Right cardiac atrium (tissue), 5 donors: ENCODE results near the gene ACAP1. TPM values are rescaled to one million over a fixed set of nuclear protein-coding genes. Genes with fewer than 3 reads are reported as not detected.

ENCODE experiments used
- ATAC-seq, 2 donors: fragments of 200-7000 bp; cut with Tn5 transposase; one replicate each; pipeline versions ENCODE4 v1.8.0 to v1.9.1; 2020; ENCODE audit warnings: moderate library complexity in 2 of 2, mild to moderate bottlenecking in 1 of 2
- DNase-seq, 3 donors: peaks; one replicate each; pipeline ENCODE4 v3.0.0-alpha.2; 2020
- H3K27ac ChIP-seq: one replicate; pipeline ENCODE4 v1.5.1; 2013; ENCODE audit warnings: mild to moderate bottlenecking, low read length, control low read depth, moderate library complexity
- H3K27me3 ChIP-seq: one replicate; pipeline ENCODE4 v1.6.1; 2013; ENCODE audit not compliant: control insufficient read depth, insufficient read depth
- H3K4me1 ChIP-seq: one replicate; pipeline ENCODE4 v1.6.1; 2013; ENCODE audit warnings: low read length; ENCODE audit not compliant: control insufficient read depth, insufficient read depth
- H3K4me3 ChIP-seq: one replicate; pipeline ENCODE4 v1.5.1; 2013; ENCODE audit warnings: low read length, control low read depth
- H3K9me3 ChIP-seq: one replicate; pipeline ENCODE4 v1.6.1; 2013; ENCODE audit warnings: low read length; ENCODE audit not compliant: control insufficient read depth
- WGBS: extraction: QIAGEN DNeasy Blood & Tissue Kit; methylation state at CpG from one replicate; pipeline ENCODE4 v1.1.7; 2013; 5-methylcytosine and 5-hydroxymethylcytosine counted together
- intact Hi-C, 4 donors: fragments of 100-400 bp; cut with DNase I; formaldehyde crosslinking; loops; one replicate each; pipeline versions ENCODE4 v1.11.0 to v1.14.0; 2022 to 2023
- polyA plus RNA-seq: library from polyadenylated mRNA; stranded (reverse); fragments of 200-250 nt; gene quantifications from one replicate; pipeline ENCODE4 v1.2.3, GENCODE V29; 2013
- total RNA-seq, 4 donors: library from RNA; stranded (reverse); fragmentation: NEBNext Ultra II Directional; extraction: Animal tissue kit (Norgen Biotek cat#: 25700); gene quantifications; one replicate each; pipeline ENCODE4 v1.2.1, GENCODE V29; 2021
- donor health status: healthy with polysubstance abuse.
- donor health status: DM: no; HTN: yes; CAD: no.
- donor health status: DM: no; HTN: no; CAD: no.
- donor health status: DM: no; HTN: yes; CAD: no; lungs with severe emphysema.
- donor health status: DM: yes; HTN: yes; CAD: no.

ACAP1 gene
- total and polyA plus RNA-seq, 5 donors: 8.8 to 26.4 (median 19.1) TPM

GRCh38 chr17:7389924-7390910 lies 53.9 kb downstream of the ACAP1 start:
- intact Hi-C loops: loop anchor here in 1 of 4 donors (5.0 kb wide), 1 partner anchor 97 kb away; no protein-coding TSS in a partner anchor

GRCh38 chr17:7391307-7391706 lies 55.0 kb downstream of the ACAP1 start:
- 50% methylated on average over 2 of the region's 2 CpGs for WGBS
- Histone ChIP-seq H3K4me1 (no peaks in the 10 kb centered on the region), H3K9me3 (no peaks in the 10 kb centered on the region), H3K27me3 (no peaks in the 10 kb centered on the region), H3K27ac (no peak overlapping the region), H3K4me3 (no peak overlapping the region)
- DNase-seq (peak in 1 of 3 donors; percentile 6), ATAC-seq (no peak)
- intact Hi-C loops: loop anchor here in 1 of 4 donors (5.0 kb wide), 1 partner anchor 96 kb away; no protein-coding TSS in a partner anchor

More at GRCh38 chr17:7389924-7390910, 53.9 kb downstream of the ACAP1 start:
- WGBS: 85% methylated on average over 19 of the region's 19 CpGs
- no peaks in the 10 kb centered on the region for H3K9me3 ChIP-seq
- H3K27me3 ChIP-seq: no peaks in the 10 kb centered on the region
- no peak overlapping the region for H3K4me3 ChIP-seq
- H3K27ac ChIP-seq: no peak overlapping the region
- DNase-seq (peak in 1 of 3 donors; percentile 44), ATAC-seq (no peak)
- H3K4me1 ChIP-seq: no peaks in the 10 kb centered on the region

DNA sequence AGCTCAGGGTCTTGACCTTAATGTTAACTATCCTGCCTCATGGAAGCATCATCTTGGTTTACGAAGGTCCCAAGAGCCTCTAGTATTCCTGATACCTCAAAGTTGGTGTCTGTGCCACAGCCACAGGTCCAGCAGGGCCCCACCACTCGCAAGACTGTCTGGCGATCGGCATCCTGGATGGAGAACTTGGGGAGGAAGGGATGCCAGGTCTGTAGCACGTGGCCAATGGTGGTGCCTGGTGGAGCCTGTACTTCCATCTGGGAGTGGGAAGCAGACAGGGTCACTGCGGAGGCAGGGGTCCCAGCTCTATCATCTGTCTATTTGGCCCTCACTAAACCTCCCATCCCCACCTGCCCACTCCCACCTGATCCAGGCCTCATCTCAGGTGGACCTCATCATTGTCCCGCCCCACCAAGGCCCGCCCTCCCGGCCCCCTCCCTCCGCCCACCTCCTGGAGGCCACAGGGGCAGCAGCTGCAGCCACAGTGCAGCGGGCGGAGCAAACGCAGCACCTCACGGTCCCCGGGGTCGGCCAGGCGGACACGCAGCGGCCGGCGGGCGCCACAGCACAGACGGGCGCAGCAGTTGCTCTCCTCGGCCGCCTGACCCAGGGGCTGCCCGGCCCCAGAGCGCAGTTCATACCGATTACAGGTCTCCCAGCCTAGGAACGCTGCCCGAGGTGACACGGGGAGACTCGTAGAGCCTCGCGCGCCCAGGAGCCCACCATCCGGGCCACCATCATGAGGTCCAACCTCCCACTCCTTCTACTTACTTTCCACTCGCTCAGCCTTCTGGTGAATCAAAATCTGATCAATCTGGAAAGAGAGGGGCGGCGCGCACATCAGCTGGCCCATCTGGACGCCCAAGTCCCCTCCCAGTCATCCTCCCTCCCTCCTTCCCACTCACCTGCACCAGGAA lies 56.6 kb downstream of the ACAP1 start:
- Histone ChIP-seq H3K4me3 (peak overlapping the region; percentile 92), H3K4me1 (no peaks in the 10 kb centered on the region), H3K27ac (no peak overlapping the region), H3K9me3 (no peaks in the 10 kb centered on the region), H3K27me3 (no peaks in the 10 kb centered on the region)
- WGBS: 74% methylated on average over 42 of the region's 42 CpGs
- DNase-seq (peak in 1 of 3 donors; percentile 52), ATAC-seq (no peak)
- intact Hi-C loops: loop anchor here in 1 of 4 donors (5.0 kb wide), 1 partner anchor 94 kb away; no protein-coding TSS in a partner anchor

GRCh38 chr17:7393613-7394451 lies 57.5 kb downstream of the ACAP1 start:
- ATAC-seq (peak; percentile 7 to 44), DNase-seq (peak in 1 of 3 donors; percentile 62)
- intact Hi-C loops: loop anchor here in 1 of 4 donors (5.0 kb wide), 1 partner anchor 93 kb away; no protein-coding TSS in a partner anchor
- 6% methylated on average over 48 of the region's 48 CpGs for WGBS
- peak overlapping the region; percentile 92 for H3K4me3 ChIP-seq
- H3K4me1 ChIP-seq: no peaks in the 10 kb centered on the region
- no peaks in the 10 kb centered on the region for H3K27me3 ChIP-seq
- no peaks in the 10 kb centered on the region for H3K9me3 ChIP-seq
- H3K27ac ChIP-seq: peak overlapping the region; percentile 75

DNA sequence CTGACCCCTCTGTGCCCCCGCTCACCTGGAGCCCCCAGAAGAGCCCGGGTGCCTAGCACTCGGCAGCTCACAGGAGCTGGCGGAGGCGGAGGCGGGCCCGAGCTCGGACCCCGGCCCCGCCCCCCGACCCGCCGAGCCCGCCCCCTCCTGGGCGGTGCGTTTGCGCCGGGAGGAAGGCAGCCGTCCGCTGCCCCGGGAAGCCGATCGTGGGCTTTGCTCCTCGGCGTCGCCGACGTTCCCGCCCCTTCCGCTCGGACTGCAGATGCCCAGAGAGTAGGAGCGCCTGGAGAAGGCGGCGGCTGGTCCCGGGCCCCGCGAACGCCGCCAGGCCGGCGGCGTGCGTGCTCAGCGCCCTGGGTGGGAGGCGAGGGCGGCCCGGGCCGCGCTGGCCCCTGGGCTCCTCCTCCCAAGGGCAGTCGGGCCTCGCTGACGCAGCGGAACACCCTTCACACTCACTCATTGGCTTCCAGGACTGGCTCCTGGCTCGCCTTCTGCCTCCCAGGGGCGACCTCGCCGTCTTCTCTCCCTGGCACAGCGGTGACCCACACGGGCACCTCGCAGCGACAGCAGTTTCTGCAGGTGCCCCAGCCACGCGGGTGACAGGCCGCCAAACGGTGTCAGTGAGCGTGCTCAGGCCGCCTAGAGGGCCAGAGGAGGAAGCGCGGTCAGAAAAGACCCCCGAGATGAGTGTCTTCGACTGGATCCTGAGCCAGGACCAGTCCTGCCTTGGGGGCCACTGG lies 58.3 kb downstream of the ACAP1 start, which contains the start of gene PLSCR3:
Gene PLSCR3, minus strand, starts transcription at position 74 of the 740 bp plus-strand sequence. CDS start 415 bp downstream, outside the sequence.
- Histone ChIP-seq H3K4me1 (no peaks in the 10 kb centered on the region), H3K27me3 (no peaks in the 10 kb centered on the region), H3K27ac (peak within 1 kb of the TSS; percentile 98), H3K4me3 (peak within 1 kb of the TSS; percentile 92), H3K9me3 (no peaks in the 10 kb centered on the region)
- whole genome bisulfite sequencing: under 1% methylated on average over 71 of the region's 71 CpGs
- intact Hi-C loops: loop anchor here in 1 of 4 donors (5.0 kb wide), 1 partner anchor 93 kb away; no protein-coding TSS in a partner anchor
- DNase-seq (peak; percentile 91 to 97 (median 96)), ATAC-seq (peak; percentile 93 to 95)

- Histone ChIP-seq H3K27me3 (no peaks in the 10 kb centered on the region), H3K4me3 (no peak overlapping the region), H3K9me3 (no peaks in the 10 kb centered on the region), H3K27ac (no peak overlapping the region), H3K4me1 (no peaks in the 10 kb centered on the region)
- intact Hi-C loops: no loop called here
- 91% methylated on average over 4 of the region's 4 CpGs for WGBS
- DNase-seq: peak in 1 of 3 donors; percentile 3
- no peak for ATAC-seq
These were observed 59.8 kb downstream of the ACAP1 start for GRCh38 chr17:7396147-7396546.

DNA sequence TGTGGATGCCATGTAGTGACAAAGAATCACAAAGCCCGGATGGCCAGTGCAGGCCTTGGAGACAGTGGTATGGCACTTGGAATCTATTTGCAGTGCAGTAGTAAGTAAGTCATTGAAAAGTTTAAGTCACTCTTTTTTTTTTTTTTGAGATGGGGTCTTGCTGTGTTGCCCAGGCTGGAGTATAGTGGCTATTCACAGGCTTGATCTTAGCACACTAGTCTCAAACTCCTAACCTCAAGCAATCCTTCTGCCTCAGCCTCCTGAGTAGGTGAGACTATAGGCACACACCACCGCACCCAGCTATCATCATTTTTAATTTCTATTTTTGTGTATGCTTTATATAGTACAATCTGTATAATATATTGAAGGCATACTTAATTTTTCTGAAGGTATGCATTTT lies 62.3 kb downstream of the ACAP1 start:
- Histone ChIP-seq H3K9me3 (no peaks in the 10 kb centered on the region), H3K27me3 (no peaks in the 10 kb centered on the region), H3K4me3 (no peak overlapping the region), H3K4me1 (peaks cover 3% of the 10 kb centered on the region), H3K27ac (no peak overlapping the region)
- WGBS: 83% methylated on average over 2 of the region's 2 CpGs
- ATAC-seq (no peak), DNase-seq (no peak)
- intact Hi-C loops: no loop called here
